Vagina (tissue), 2 donors: ENCODE results near the gene DNAJA2.

ENCODE experiments used
- POLR2A ChIP-seq, 2 donors: fragments of 450-650 bp; IDR thresholded peaks; one replicate each; pipeline ENCODE4 v1.6.1; 2017; ENCODE audit warnings: antibody characterized with exemption in 2 of 2, mild to moderate bottlenecking in 2 of 2, moderate library complexity in 2 of 2
- TF ChIP-seq, protein P1 (sequence below), 3 experiments: fragments of 450-650 bp in 2 of 3; fragments of 200-600 bp in 1 of 3; sonication (generic) in 1 of 3; IDR thresholded peaks; one replicate each; pipeline ENCODE4 v1.5.1; 2017 to 2019; ENCODE audit warnings: antibody characterized with exemption in 3 of 3, mild to moderate bottlenecking in 2 of 3, moderate library complexity in 2 of 3

DNA sequence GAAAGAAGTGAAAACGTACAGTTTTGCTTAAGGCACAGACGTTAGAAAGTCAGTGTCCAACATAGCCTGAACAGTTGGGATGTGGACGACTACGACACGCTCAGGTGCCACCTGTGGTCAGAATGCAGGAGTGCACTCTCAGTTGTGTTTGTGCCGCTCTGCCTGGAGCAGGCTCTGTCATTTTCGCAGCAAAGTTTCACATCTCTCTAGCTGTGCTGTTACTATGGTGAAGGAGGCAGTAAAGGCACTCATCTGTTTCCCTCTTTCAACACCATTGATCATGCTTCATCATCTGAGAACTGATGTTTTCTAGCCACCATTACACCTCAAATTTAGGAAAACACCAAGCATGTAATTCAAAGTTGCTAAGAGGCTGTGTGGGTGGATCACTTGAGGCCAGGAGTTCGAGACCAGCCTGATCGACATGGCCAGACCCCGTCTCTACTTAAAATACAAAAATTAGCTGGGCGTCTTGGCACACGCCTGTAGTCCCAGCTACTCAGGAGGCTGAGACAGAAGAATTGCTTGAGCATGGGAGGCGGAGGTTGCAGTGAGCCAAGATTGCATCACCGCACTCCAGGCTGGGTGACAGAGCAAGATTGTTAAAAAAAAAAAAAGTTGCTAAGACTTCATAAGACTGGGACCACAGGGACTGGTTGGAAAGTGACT lies 44.9 kb upstream of the DNAJA2 start:
- TF ChIP-seq, protein P1, sequence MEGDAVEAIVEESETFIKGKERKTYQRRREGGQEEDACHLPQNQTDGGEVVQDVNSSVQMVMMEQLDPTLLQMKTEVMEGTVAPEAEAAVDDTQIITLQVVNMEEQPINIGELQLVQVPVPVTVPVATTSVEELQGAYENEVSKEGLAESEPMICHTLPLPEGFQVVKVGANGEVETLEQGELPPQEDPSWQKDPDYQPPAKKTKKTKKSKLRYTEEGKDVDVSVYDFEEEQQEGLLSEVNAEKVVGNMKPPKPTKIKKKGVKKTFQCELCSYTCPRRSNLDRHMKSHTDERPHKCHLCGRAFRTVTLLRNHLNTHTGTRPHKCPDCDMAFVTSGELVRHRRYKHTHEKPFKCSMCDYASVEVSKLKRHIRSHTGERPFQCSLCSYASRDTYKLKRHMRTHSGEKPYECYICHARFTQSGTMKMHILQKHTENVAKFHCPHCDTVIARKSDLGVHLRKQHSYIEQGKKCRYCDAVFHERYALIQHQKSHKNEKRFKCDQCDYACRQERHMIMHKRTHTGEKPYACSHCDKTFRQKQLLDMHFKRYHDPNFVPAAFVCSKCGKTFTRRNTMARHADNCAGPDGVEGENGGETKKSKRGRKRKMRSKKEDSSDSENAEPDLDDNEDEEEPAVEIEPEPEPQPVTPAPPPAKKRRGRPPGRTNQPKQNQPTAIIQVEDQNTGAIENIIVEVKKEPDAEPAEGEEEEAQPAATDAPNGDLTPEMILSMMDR (IDR thresholded peaks at IDR 0.05), result no peak
- no peak for TF ChIP-seq POLR2A (IDR thresholded peaks at IDR 0.05)
